Measurements from ENCODE around the gene CCDC167. TPM values are rescaled to one million over a fixed set of nuclear protein-coding genes. Genes with fewer than 3 reads are reported as not detected.

CCDC167 gene
- total RNA-seq, 2 experiments from 2014 or later, result 7.3 to 8.0 TPM

DNA sequence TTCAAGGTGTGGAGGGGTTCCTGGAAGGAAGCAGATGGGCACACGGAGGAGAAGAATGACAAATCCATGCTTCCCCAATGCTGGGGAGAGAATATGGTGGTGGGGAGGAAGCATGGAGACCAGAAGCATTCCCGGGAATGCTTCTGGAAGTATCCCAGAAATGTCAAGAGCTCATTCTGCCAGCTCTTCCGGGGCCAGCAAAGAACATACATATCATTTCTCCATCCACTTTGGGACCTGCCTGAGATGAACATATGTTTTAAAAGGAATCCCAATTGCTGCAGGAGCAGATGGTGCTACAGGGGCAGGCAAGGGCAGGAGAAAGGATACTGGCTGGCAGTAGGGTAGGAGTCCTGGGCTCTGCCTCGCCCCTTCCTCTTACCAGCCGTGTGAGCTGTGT lies 37.9 kb upstream of the CCDC167 start:
- Mint-ChIP-seq H3K4me1 (ENCODE audit: low read depth) (peaks cover 35% of the 10 kb centered on the region), H3K36me3 (ENCODE audit: low read depth) (peaks cover 37% of the 10 kb centered on the region), H3K9me3 (no peaks in the 10 kb centered on the region), H3K27ac (peak overlapping the region; percentile 63), H3K27me3 (no peaks in the 10 kb centered on the region), H3K4me3 (no peak overlapping the region)
- H3K9me3 ChIP-seq (ENCODE audit: control insufficient read depth in 1 of 2, insufficient read depth in 1 of 2, low read length in 2 of 2), result no peaks in the 10 kb centered on the region
- H3K36me3 ChIP-seq (ENCODE audit: insufficient read depth, low read length), result peaks cover 12% of the 10 kb centered on the region
- H3K4me3 ChIP-seq (ENCODE audit: low read length), result no peak overlapping the region
- no peak for ATAC-seq (ENCODE audit: poor library complexity)
- no peak for DNase-seq
- H3K27me3 ChIP-seq (ENCODE audit: control insufficient read depth in 1 of 2, insufficient read depth in 2 of 2, low read length in 2 of 2), result no peaks in the 10 kb centered on the region
- CTCF ChIA-PET, result interaction anchor here (0.7 to 1.6 kb wide), 3 partner anchors 28 to 155 kb away, joined by 3 to 5 read pairs (median 4); no protein-coding TSS in a partner anchor
- TF ChIP-seq, protein P1, sequence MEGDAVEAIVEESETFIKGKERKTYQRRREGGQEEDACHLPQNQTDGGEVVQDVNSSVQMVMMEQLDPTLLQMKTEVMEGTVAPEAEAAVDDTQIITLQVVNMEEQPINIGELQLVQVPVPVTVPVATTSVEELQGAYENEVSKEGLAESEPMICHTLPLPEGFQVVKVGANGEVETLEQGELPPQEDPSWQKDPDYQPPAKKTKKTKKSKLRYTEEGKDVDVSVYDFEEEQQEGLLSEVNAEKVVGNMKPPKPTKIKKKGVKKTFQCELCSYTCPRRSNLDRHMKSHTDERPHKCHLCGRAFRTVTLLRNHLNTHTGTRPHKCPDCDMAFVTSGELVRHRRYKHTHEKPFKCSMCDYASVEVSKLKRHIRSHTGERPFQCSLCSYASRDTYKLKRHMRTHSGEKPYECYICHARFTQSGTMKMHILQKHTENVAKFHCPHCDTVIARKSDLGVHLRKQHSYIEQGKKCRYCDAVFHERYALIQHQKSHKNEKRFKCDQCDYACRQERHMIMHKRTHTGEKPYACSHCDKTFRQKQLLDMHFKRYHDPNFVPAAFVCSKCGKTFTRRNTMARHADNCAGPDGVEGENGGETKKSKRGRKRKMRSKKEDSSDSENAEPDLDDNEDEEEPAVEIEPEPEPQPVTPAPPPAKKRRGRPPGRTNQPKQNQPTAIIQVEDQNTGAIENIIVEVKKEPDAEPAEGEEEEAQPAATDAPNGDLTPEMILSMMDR (IDR thresholded peaks at IDR 0.05), result no peak
- POLR2A ChIA-PET, result interaction anchor here (1.2 to 2.5 kb wide), 4 partner anchors 10 to 36 kb away, joined by 3 to 13 read pairs (median 7); no protein-coding TSS in a partner anchor
- no peak overlapping the region for H3K27ac ChIP-seq (ENCODE audit: low read depth in 1 of 2, low read length in 2 of 2)
- intact Hi-C loops (cut with DNase I, micrococcal nuclease), result loop anchor here in 1 of 2 experiments (5.0 kb wide), 1 partner anchor 35 kb away; no protein-coding TSS in a partner anchor
- peaks cover 23% of the 10 kb centered on the region for H3K4me1 ChIP-seq (ENCODE audit: insufficient read depth, low read length)

DNA sequence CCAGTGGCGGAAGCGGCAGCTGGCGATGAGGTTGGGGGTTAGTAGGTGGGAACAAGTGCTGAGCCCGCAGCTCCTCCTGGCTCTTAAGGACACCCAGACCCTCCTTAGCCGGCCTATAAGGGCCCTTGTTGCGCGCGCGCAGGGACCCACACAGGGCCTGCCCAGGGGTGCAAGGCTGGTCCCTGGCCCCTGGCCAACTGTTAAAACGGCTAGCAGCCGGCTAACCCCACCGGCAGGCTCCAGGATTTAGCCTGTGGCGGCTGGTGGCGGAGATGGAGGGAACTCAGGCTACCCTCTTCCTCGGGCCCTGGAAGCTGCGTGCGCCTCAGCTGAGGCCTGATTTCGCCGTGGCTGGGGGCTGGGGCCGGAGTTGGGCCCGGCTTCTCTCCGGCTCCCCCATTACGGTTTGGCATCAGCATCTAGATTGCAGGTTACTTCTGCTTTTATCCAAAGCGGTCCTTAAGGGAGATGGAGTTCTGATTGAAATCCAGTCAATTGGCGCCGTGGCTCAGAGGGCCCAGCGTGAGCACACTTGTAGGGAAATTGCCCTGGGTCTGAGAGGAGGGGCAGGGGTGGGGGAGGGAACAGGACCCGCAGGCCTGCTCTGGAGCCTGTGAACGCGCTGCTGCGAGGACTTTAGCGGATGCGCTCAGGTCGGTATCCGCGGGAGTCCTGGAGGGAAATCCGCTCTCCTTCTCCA lies 36.9 kb upstream of the CCDC167 start:
- ATAC-seq (ENCODE audit: poor library complexity), result no peak
- Mint-ChIP-seq H3K9me3 (no peaks in the 10 kb centered on the region), H3K4me1 (ENCODE audit: low read depth) (peaks cover 35% of the 10 kb centered on the region), H3K27ac (no peak overlapping the region), H3K36me3 (ENCODE audit: low read depth) (peaks cover 44% of the 10 kb centered on the region), H3K27me3 (no peaks in the 10 kb centered on the region), H3K4me3 (no peak overlapping the region)
- Histone ChIP-seq H3K27ac (ENCODE audit: low read depth in 1 of 2, low read length in 2 of 2) (no peak overlapping the region), H3K27me3 (ENCODE audit: control insufficient read depth in 1 of 2, insufficient read depth in 2 of 2, low read length in 2 of 2) (no peaks in the 10 kb centered on the region), H3K4me3 (ENCODE audit: low read length) (peak overlapping the region; percentile 51), H3K36me3 (ENCODE audit: insufficient read depth, low read length) (peaks cover 12% of the 10 kb centered on the region), H3K9me3 (ENCODE audit: control insufficient read depth in 1 of 2, insufficient read depth in 1 of 2, low read length in 2 of 2) (no peaks in the 10 kb centered on the region), H3K4me1 (ENCODE audit: insufficient read depth, low read length) (peaks cover 18% of the 10 kb centered on the region)
- DNase-seq, result peak in 1 of 14 experiments; percentile 22
- ChIA-PET POLR2A (interaction anchor here (1.0 to 2.5 kb wide), 4 partner anchors 9 to 37 kb away, joined by 4 to 13 read pairs (median 6); partner anchors contain the start of gene CCDC167), CTCF (no interaction called here)
- TF ChIP-seq, protein P1 (IDR thresholded peaks at IDR 0.05), result no peak
- intact Hi-C loops (cut with DNase I, micrococcal nuclease), result loop anchor here in 1 of 2 experiments (5.0 kb wide), 1 partner anchor 34 kb away; no protein-coding TSS in a partner anchor

DNA sequence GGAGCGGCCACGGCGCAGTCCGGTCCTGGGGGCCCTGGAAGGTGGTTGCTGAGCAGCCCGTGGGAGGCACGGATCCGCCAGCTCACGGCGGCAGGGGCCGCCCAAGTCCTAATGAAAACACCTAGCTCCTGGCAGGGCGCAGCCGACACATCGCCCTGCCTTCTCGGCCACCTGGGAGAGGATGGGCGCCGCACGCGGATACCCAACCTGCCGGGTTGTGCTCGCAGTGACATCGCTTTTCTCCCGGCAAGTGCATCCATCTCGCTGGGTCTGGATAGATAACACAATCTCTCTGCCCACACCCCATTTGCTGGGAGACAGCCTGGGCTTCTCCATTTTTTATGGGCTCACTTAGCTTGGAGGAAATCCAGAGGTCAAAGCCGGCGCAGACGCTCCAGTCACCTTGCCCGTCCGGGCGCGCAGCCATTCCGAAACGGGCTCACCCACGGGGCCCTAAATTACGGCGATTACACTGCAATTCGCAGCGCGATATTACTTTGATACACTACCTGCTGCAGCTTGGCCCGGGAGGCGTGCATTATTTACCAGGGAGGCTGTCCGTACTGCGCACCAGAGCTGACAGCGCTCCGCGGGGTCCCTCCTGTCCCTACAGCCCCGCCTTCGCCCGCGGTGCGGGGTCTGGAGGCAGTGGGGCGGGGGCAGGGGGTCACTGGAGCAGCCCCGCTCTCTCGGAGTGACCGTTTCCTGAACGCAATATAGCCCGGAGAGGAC lies 36.2 kb upstream of the CCDC167 start:
- peaks cover 36% of the 10 kb centered on the region for H3K4me1 Mint-ChIP-seq (ENCODE audit: low read depth)
- peaks cover 12% of the 10 kb centered on the region for H3K36me3 ChIP-seq (ENCODE audit: insufficient read depth, low read length)
- TF ChIP-seq, protein P1 (IDR thresholded peaks at IDR 0.05), result no peak
- no peak overlapping the region for H3K27ac Mint-ChIP-seq
- peaks cover 51% of the 10 kb centered on the region for H3K36me3 Mint-ChIP-seq (ENCODE audit: low read depth)
- H3K4me1 ChIP-seq (ENCODE audit: insufficient read depth, low read length), result peaks cover 18% of the 10 kb centered on the region
- no peaks in the 10 kb centered on the region for H3K27me3 ChIP-seq (ENCODE audit: control insufficient read depth in 1 of 2, insufficient read depth in 2 of 2, low read length in 2 of 2)
- ATAC-seq (ENCODE audit: poor library complexity), result no peak
- H3K4me3 Mint-ChIP-seq, result no peak overlapping the region
- no peaks in the 10 kb centered on the region for H3K9me3 Mint-ChIP-seq
- no peak overlapping the region for H3K27ac ChIP-seq (ENCODE audit: low read depth in 1 of 2, low read length in 2 of 2)
- no peaks in the 10 kb centered on the region for H3K9me3 ChIP-seq (ENCODE audit: control insufficient read depth in 1 of 2, insufficient read depth in 1 of 2, low read length in 2 of 2)
- H3K27me3 Mint-ChIP-seq, result no peaks in the 10 kb centered on the region
- POLR2A ChIA-PET, result interaction anchor here (1.0 to 1.9 kb wide), 3 partner anchors 8 to 36 kb away, joined by 4 to 8 read pairs (median 4); partner anchors contain the start of gene CCDC167
- CTCF ChIA-PET, result interaction anchor here (0.6 kb wide), 1 partner anchor 20 kb away, joined by 3 read pairs; no protein-coding TSS in a partner anchor
- DNase-seq, result peak in 5 of 14 experiments; percentile 6 to 64 (median 49)
- H3K4me3 ChIP-seq (ENCODE audit: low read length), result peak overlapping the region; percentile 51
- intact Hi-C loops (cut with DNase I, micrococcal nuclease), result loop anchor here in 1 of 2 experiments (5.0 kb wide), 1 partner anchor 34 kb away; no protein-coding TSS in a partner anchor
